Progenitor cell of endocrine pancreas (in vitro differentiated cells): ENCODE results near the gene NBAS. TPM values are rescaled to one million over a fixed set of nuclear protein-coding genes. Genes with fewer than 3 reads are reported as not detected.

Experiments used
- DNase-seq: peaks from one replicate; pipeline ENCODE4 v3.0.0; 2021; ENCODE audit warnings: low spot score; ENCODE audit not compliant: unreplicated experiment
- H3K27ac Mint-ChIP-seq: 2 replicates; pipeline ENCODE4 v1.8.0; 2021; ENCODE audit warnings: mild to moderate bottlenecking, moderate library complexity, mixed read lengths
- H3K27me3 Mint-ChIP-seq: 2 replicates; pipeline ENCODE4 v1.8.0; 2021; ENCODE audit warnings: mixed read lengths
- H3K36me3 Mint-ChIP-seq: 2 replicates; pipeline ENCODE4 v1.8.0; 2022; ENCODE audit warnings: mixed read lengths; ENCODE audit not compliant: insufficient read depth
- H3K4me1 Mint-ChIP-seq: 2 replicates; pipeline ENCODE4 v1.8.0; 2021; ENCODE audit warnings: low read depth, mixed read lengths
- H3K4me3 Mint-ChIP-seq: 2 replicates; pipeline ENCODE4 v1.8.0; 2021; ENCODE audit warnings: low read depth, mild to moderate bottlenecking, moderate library complexity, mixed read lengths
- H3K9me3 Mint-ChIP-seq: 2 replicates; pipeline ENCODE4 v1.8.0; 2021; ENCODE audit warnings: low read depth, mixed read lengths
- total RNA-seq: library from RNA; stranded (reverse); gene quantifications from 2 replicates; pipeline ENCODE4 v1.2.1, GENCODE V29; 2021
- TF ChIP-seq, protein P1 (sequence below): fragments of 200-600 bp; sonication (generic); IDR thresholded peaks from one replicate; pipeline ENCODE4 v1.5.0; 2021; ENCODE audit warnings: antibody characterized with exemption, mild to moderate bottlenecking; ENCODE audit not compliant: unreplicated experiment

Gene NBAS
- total RNA-seq, 1 donor from 2014 or later, result 63.0 TPM

DNA sequence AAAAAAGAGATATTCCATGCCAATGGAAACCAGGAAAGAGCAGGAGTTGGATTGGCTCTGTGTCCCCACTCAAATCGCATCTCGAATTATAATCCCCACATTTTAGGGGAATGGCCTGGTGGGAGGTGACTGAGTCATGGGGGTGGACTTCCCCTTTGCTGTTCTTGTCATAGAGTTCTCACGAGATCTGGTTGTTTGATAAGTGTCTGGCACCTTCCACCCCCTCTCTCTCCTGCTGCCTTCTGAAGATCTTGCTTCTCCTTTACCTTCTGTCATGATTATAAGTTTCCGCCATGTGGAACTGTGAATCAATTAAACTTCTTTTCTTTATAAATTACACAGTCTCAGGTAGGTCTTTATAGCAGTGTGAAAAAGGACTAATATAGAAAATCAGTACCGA lies 355.6 kb downstream of the NBAS start:
- Mint-ChIP-seq H3K27me3 (no peaks in the 10 kb centered on the region), H3K27ac (no peak overlapping the region), H3K9me3 (peaks cover 4% of the 10 kb centered on the region), H3K36me3 (peaks cover 27% of the 10 kb centered on the region), H3K4me1 (peaks cover 1% of the 10 kb centered on the region), H3K4me3 (no peak overlapping the region)
- DNase-seq, result no peak
- TF ChIP-seq, protein P1, sequence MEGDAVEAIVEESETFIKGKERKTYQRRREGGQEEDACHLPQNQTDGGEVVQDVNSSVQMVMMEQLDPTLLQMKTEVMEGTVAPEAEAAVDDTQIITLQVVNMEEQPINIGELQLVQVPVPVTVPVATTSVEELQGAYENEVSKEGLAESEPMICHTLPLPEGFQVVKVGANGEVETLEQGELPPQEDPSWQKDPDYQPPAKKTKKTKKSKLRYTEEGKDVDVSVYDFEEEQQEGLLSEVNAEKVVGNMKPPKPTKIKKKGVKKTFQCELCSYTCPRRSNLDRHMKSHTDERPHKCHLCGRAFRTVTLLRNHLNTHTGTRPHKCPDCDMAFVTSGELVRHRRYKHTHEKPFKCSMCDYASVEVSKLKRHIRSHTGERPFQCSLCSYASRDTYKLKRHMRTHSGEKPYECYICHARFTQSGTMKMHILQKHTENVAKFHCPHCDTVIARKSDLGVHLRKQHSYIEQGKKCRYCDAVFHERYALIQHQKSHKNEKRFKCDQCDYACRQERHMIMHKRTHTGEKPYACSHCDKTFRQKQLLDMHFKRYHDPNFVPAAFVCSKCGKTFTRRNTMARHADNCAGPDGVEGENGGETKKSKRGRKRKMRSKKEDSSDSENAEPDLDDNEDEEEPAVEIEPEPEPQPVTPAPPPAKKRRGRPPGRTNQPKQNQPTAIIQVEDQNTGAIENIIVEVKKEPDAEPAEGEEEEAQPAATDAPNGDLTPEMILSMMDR, result no peak

DNA sequence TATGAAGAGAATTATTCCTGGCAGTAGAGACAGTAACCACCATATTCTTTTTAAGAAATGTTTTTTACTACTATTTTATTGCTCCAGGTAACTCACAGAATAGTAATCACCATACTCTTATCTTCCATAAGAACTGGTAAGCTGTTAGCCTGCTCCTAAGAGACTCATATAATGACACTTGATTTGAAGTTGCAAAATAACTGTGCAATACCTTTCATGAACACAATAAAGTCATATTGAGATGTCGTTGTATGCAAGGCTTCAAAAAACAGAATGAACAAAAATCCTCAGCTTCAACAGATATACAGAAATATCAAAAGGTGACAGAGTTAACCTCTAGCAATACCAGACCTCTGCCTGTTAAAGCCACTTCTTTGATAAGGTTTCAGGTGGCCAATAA lies 360.1 kb downstream of the NBAS start:
- no peak overlapping the region for H3K27ac Mint-ChIP-seq
- DNase-seq, result no peak
- H3K9me3 Mint-ChIP-seq, result no peaks in the 10 kb centered on the region
- H3K27me3 Mint-ChIP-seq, result no peaks in the 10 kb centered on the region
- peaks cover 4% of the 10 kb centered on the region for H3K4me1 Mint-ChIP-seq
- TF ChIP-seq, protein P1, result no peak
- peaks cover 13% of the 10 kb centered on the region for H3K36me3 Mint-ChIP-seq
- H3K4me3 Mint-ChIP-seq, result no peak overlapping the region

DNA sequence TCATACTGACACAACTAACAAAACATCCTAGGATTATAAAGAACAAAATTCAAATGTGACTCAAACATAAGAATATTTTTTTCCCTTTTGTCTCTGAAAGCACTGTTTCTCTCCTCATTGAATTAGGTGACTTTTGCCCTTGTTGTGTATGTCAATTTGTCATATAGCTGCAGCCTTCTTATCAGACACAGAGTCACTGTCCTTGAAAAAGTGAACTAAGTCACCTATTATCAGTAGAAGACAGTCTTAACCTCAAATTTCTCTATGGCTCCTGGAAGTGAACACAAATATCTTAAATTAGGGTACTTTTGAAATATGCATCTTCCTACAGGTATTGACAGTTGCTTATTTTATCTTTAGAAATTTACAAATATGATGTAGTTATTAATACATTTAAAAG lies 360.6 kb downstream of the NBAS start:
- Mint-ChIP-seq H3K27me3 (no peaks in the 10 kb centered on the region), H3K36me3 (peaks cover 9% of the 10 kb centered on the region), H3K9me3 (no peaks in the 10 kb centered on the region), H3K27ac (no peak overlapping the region), H3K4me3 (no peak overlapping the region), H3K4me1 (peaks cover 4% of the 10 kb centered on the region)
- no peak for DNase-seq
- TF ChIP-seq, protein P1, result no peak

DNA sequence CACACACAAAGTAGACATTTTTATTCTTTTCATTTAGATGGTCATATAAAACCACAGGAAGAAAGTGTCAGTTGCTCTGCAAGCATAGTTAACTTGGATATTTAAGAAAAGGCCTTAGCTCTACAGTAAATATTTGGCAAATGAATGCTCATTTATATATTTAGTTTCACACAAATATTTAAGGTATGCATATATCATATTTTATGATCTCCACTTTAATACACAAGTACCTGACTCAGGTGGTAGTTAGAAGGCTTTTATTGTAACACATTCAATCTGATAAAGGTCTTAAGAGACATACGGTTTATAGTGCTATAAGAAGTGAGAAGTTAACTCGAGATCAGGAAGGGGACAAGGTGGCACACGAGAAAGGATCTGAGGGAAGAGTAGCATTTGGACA lies 363.1 kb downstream of the NBAS start:
- peaks cover 6% of the 10 kb centered on the region for H3K9me3 Mint-ChIP-seq
- no peaks in the 10 kb centered on the region for H3K27me3 Mint-ChIP-seq
- H3K36me3 Mint-ChIP-seq, result peaks cover 7% of the 10 kb centered on the region
- TF ChIP-seq, protein P1, result no peak
- no peak for DNase-seq
- no peak overlapping the region for H3K27ac Mint-ChIP-seq
- H3K4me3 Mint-ChIP-seq, result no peak overlapping the region
- H3K4me1 Mint-ChIP-seq, result peaks cover 4% of the 10 kb centered on the region

DNA sequence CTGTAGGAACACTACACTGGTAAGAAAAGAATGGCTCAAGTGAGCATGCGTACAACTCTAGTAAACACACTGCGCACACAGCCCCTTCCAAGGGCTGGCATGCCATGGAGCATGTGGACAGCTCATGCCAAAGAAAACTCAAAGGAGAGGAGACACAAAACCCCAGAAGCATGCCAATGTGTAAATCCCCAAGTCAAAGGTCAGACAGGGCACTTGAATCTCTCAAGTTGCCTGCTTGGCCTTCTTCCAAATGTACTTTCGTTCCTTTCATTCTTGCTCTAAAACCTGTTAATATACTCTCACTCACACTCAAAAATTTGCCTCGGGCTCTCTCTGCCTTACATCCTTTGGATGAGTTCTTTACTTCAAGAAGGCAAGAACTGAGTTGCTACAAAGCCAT lies 365.3 kb downstream of the NBAS start:
- H3K27ac Mint-ChIP-seq, result no peak overlapping the region
- H3K4me3 Mint-ChIP-seq, result no peak overlapping the region
- peaks cover 4% of the 10 kb centered on the region for H3K4me1 Mint-ChIP-seq
- H3K27me3 Mint-ChIP-seq, result no peaks in the 10 kb centered on the region
- TF ChIP-seq, protein P1, result no peak
- peaks cover 6% of the 10 kb centered on the region for H3K9me3 Mint-ChIP-seq
- no peak for DNase-seq
- peaks cover 7% of the 10 kb centered on the region for H3K36me3 Mint-ChIP-seq
